Measurements from ENCODE around the gene IPCEF1.

Gene IPCEF1

DNA sequence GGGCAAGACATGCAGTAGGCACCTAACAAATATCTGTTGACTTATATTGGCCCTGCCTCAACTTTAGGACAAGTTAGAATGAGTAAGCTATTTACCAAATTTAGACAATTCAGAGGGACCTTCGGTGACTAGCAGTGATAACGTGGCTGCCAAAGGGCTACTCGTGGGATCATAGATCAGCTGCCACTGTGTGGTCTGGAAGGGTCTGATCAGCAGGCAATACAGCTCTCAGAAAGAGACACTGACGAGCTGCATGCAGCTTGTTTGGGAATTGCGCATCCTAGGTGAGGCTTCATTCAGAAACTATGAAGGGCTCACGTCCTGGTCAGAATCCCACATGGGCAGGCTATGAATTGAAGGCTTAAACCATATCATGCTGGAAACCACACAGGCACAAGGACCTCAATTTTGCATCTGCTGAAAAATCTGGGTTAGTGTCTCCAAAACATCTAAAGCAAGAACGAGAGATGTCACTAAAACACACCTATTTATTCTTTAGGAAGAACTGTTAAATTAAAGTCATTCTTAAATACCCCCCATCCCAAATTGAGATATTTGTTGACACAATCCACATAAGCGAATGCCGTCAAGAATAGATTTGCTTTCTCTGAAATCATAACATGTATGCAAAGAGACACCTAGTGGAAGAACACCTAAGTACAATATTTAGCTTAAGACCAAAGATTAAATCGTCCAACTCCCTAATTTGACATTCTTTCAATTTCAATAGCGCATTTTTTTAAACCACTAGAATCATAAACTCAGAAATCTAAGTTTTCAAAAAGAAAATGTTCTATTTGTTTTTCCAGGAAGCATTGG is 79.6 kb downstream of the IPCEF1 start:
- Histone ChIP-seq H3K4me3 (ENCODE audit: low read length) (no peak overlapping the region), H3K27ac (ENCODE audit: low read depth, low read length) (no peak overlapping the region), H3K36me3 (ENCODE audit: control insufficient read depth, insufficient read depth, low read length) (no peaks in the 10 kb centered on the region), H3K4me1 (ENCODE audit: control insufficient read depth, insufficient read depth, low read length) (no peaks in the 10 kb centered on the region), H3K9ac (ENCODE audit: low read length) (no peak overlapping the region), H3K27me3 (ENCODE audit: control insufficient read depth, insufficient read depth, low read length) (no peaks in the 10 kb centered on the region)

DNA sequence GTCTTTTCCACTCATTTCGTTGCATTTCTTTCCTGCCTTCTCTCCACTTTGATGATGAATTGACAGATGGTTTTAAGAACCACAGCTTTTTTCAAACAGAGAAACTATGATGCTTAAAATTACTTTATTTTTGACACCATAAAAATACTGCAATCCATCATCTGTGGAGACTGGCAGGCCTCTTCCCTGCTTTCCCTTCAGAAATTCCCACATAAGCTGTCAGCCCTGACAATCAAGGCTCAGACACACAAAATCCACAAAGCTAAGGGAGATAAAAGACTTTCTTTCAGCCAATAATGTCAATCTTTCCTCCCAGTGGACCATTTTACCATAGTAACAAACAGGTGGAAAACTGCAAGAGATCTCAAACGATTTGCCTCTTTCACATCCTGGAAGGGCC is 82.4 kb downstream of the IPCEF1 start:
- Histone ChIP-seq H3K27me3 (ENCODE audit: control insufficient read depth, insufficient read depth, low read length) (no peaks in the 10 kb centered on the region), H3K9ac (ENCODE audit: low read length) (no peak overlapping the region), H3K4me1 (ENCODE audit: control insufficient read depth, insufficient read depth, low read length) (no peaks in the 10 kb centered on the region), H3K27ac (ENCODE audit: low read depth, low read length) (no peak overlapping the region), H3K4me3 (ENCODE audit: low read length) (no peak overlapping the region), H3K36me3 (ENCODE audit: control insufficient read depth, insufficient read depth, low read length) (no peaks in the 10 kb centered on the region)

DNA sequence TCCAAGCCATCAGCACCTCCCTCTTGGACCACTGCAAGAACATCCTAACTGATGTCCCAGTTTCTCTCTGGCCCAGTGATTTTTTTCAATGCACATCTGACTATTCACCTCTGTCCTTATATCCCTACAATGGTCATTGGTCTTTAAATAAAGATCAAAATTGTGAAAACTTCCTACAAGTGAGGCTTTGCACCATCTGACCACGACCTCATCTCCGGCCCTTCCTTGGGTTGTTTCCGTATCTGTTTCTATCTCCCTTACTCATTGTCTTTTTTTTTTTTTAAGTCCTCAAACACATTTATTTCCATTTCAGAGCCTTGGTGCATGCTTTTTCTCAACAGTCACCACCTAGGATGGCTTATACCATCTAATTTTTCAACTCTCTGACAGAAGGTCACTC is 88.1 kb downstream of the IPCEF1 start:
- H3K27ac ChIP-seq (ENCODE audit: low read depth, low read length): no peak overlapping the region
- no peaks in the 10 kb centered on the region for H3K27me3 ChIP-seq (ENCODE audit: control insufficient read depth, insufficient read depth, low read length)
- H3K4me3 ChIP-seq (ENCODE audit: low read length): no peak overlapping the region
- no peak overlapping the region for H3K9ac ChIP-seq (ENCODE audit: low read length)
- no peaks in the 10 kb centered on the region for H3K4me1 ChIP-seq (ENCODE audit: control insufficient read depth, insufficient read depth, low read length)
- no peaks in the 10 kb centered on the region for H3K36me3 ChIP-seq (ENCODE audit: control insufficient read depth, insufficient read depth, low read length)

DNA sequence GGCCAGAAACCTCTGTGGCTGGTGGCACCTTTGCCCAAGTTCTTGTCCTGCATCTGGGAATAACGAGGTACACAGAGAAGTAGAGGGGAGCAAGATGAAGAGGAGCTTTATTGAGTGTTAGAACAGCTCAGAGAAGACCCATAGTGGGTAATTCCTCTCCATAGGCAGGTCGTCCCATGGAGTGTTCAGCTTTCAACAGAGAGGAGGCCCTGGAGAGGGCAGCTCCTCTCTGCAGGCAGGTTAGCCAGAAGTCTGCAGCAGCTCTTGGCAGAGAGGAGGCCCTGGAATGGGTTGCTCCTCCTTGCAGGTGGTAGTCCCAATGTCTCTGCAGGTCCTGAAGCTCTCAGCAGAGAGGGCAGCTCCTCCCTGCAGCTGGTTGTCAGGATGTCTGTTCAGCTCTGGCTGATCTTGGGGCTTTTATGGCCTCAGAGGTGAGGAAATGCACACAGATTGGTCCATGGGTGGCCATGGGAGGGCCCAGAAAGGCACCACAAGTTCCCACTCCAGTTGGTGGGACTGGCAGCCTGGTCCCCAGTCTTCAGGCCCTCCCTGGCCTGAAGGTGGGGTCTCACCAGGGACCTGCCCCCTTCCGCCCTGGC is 89.0 kb downstream of the IPCEF1 start:
- H3K4me1 ChIP-seq (ENCODE audit: control insufficient read depth, insufficient read depth, low read length): no peaks in the 10 kb centered on the region
- no peak overlapping the region for H3K9ac ChIP-seq (ENCODE audit: low read length)
- H3K36me3 ChIP-seq (ENCODE audit: control insufficient read depth, insufficient read depth, low read length): no peaks in the 10 kb centered on the region
- no peaks in the 10 kb centered on the region for H3K27me3 ChIP-seq (ENCODE audit: control insufficient read depth, insufficient read depth, low read length)
- no peak overlapping the region for H3K4me3 ChIP-seq (ENCODE audit: low read length)
- no peak overlapping the region for H3K27ac ChIP-seq (ENCODE audit: low read depth, low read length)

DNA sequence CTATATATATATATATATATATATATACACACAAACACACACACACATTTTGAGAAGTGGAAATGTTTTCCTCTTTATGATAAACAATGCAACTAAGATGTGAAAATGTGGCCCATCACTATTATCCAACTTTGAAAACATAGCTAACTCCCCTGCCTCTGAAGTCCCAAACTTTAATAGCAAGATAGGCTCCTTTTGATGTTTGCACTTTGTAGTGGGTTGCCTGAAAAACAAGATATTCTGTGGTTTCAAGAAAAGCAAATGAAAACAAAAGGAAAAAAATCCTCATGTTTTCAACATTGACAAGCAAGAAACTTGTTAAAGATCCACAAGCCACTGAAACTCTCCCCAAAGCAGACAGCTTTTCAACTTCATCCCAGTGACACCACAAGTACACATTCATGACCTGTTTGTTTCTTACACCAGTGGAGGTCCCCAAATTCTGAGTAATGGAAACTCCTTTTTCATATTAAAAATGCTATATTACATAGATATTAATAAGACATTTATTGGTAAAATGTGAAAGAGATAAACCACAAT is 90.0 kb downstream of the IPCEF1 start:
- H3K4me3 ChIP-seq (ENCODE audit: low read length): no peak overlapping the region
- H3K36me3 ChIP-seq (ENCODE audit: control insufficient read depth, insufficient read depth, low read length): no peaks in the 10 kb centered on the region
- no peak overlapping the region for H3K27ac ChIP-seq (ENCODE audit: low read depth, low read length)
- no peaks in the 10 kb centered on the region for H3K4me1 ChIP-seq (ENCODE audit: control insufficient read depth, insufficient read depth, low read length)
- H3K27me3 ChIP-seq (ENCODE audit: control insufficient read depth, insufficient read depth, low read length): no peaks in the 10 kb centered on the region
- no peak overlapping the region for H3K9ac ChIP-seq (ENCODE audit: low read length)

DNA sequence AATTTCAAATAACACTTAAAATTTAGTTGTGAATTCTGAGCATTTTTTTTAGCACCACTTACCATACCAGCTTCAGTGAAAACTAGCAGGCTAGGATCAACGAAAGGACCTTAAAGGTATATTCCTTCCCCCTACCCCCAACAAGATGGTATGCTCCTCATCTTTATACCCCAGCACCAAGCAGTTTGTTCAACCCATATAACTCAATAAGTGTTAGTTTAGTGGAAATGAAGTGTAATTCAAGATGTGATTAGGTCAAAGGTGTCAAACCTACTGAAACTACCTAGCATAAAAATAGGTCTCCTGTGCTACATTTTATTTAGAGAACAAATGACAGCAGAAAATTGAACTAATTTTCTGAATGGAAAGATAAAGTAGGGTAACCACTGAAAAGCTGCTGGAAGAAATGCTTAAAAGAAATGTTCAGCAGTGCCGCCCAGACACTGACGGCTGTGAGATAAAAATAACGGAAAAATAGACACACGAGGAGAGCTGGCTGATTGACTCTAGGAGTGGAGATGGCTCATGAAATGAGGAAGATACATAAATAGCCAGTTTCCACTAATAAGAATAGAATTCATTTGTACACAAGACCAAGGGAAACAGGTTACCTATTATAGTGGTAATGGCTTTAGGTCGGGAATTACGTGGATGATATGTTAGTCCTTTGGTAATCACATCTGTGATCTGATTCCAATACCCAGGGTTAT is 94.8 kb downstream of the IPCEF1 start:
- Histone ChIP-seq H3K4me3 (ENCODE audit: low read length) (no peak overlapping the region), H3K27ac (ENCODE audit: low read depth, low read length) (no peak overlapping the region), H3K27me3 (ENCODE audit: control insufficient read depth, insufficient read depth, low read length) (no peaks in the 10 kb centered on the region), H3K36me3 (ENCODE audit: control insufficient read depth, insufficient read depth, low read length) (no peaks in the 10 kb centered on the region), H3K4me1 (ENCODE audit: control insufficient read depth, insufficient read depth, low read length) (no peaks in the 10 kb centered on the region), H3K9ac (ENCODE audit: low read length) (no peak overlapping the region)

DNA sequence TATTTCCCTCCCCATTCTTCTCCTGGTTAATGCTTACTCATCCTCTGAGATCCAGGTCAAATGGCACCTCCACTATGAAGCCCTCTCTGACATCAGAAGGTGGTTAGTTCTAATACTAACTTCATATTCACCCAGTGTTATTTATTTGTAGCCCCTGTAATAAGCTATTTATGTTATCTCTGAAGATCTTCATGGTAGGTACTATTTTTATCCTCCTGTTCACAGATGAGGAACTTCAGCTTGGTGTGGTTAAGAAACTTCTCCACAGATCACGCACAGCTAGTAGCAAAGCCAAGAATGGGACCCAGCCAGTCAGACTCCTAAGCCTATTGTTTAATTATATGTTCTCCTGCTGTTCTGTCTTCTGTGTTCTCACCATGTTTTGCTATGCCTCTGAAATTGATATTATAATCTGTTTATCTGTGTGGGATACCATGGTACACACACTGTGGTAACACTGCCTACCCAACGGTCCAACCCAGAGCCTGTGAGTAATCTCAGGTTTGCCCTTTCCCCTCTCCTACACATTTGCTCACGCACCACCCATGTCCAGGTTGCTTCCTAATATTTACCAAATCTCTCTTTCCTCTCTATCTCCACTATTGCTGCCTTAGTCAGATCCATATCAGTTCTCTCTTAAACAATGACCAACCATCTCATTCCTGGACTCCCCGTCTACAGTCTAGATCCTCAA is 98.4 kb downstream of the IPCEF1 start:
- Histone ChIP-seq H3K36me3 (ENCODE audit: control insufficient read depth, insufficient read depth, low read length) (no peaks in the 10 kb centered on the region), H3K4me1 (ENCODE audit: control insufficient read depth, insufficient read depth, low read length) (no peaks in the 10 kb centered on the region), H3K27me3 (ENCODE audit: control insufficient read depth, insufficient read depth, low read length) (no peaks in the 10 kb centered on the region), H3K4me3 (ENCODE audit: low read length) (no peak overlapping the region), H3K9ac (ENCODE audit: low read length) (no peak overlapping the region), H3K27ac (ENCODE audit: low read depth, low read length) (no peak overlapping the region)

DNA sequence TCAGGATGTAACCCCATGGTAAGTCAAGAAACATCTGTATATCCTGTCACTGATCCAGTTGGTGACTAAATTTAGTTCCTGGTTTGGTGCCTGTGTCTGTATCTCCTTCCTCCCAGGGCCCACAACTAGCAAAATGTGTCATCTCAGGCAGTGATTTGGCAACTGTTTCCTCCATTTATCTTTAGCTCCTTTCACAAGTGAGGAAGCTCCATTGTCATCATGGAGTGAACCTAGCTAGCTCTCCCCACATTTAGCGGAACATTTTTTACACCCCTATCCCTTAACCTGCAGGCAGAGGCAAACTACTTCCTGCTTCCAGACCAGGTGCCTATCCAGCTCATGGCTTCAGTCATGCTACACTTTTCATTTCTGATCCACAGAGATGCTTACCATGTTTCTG is 99.5 kb downstream of the IPCEF1 start:
- H3K9ac ChIP-seq (ENCODE audit: low read length): no peak overlapping the region
- H3K4me3 ChIP-seq (ENCODE audit: low read length): no peak overlapping the region
- no peaks in the 10 kb centered on the region for H3K4me1 ChIP-seq (ENCODE audit: control insufficient read depth, insufficient read depth, low read length)
- H3K27me3 ChIP-seq (ENCODE audit: control insufficient read depth, insufficient read depth, low read length): no peaks in the 10 kb centered on the region
- H3K27ac ChIP-seq (ENCODE audit: low read depth, low read length): no peak overlapping the region
- no peaks in the 10 kb centered on the region for H3K36me3 ChIP-seq (ENCODE audit: control insufficient read depth, insufficient read depth, low read length)

DNA sequence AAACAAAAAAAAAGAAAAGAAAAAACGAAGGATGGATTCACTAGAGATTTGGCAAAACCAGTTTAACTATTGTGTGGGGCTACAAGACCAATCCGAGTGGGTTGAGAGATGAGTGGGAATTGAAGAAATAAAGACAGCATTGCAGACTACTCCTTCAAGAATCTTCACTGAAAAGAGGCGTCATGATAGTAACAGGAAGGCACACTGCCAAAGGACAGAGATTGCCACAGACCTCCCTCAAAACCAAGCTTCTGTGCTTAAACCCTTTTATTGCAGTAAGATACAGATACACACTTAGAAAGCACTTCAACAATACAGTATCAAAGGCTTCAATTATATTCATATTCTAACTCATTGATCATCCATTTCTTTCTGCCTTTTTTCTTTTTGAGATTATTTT is 103.9 kb downstream of the IPCEF1 start:
- Histone ChIP-seq H3K36me3 (ENCODE audit: control insufficient read depth, insufficient read depth, low read length) (no peaks in the 10 kb centered on the region), H3K27me3 (ENCODE audit: control insufficient read depth, insufficient read depth, low read length) (no peaks in the 10 kb centered on the region), H3K9ac (ENCODE audit: low read length) (no peak overlapping the region), H3K4me1 (ENCODE audit: control insufficient read depth, insufficient read depth, low read length) (no peaks in the 10 kb centered on the region), H3K27ac (ENCODE audit: low read depth, low read length) (no peak overlapping the region), H3K4me3 (ENCODE audit: low read length) (no peak overlapping the region)

DNA sequence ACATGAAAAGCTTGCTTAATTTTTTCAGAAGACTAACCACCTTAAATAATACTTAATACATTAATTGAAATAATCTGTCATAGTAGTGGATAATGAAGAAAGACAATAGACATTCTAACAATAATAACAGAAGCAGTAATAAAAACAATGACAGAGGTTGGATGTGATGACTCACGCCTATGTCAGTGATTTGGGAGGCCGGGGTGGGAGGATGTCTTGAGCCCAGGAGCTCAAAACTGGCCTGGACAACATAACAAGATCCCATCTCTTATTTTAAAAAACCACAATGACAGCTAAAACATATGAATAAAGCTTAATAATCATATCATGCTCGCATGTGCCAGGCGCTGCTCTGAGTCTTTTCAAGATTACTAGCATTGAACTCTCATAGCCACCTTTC is 105.5 kb downstream of the IPCEF1 start:
- no peaks in the 10 kb centered on the region for H3K36me3 ChIP-seq (ENCODE audit: control insufficient read depth, insufficient read depth, low read length)
- H3K4me1 ChIP-seq (ENCODE audit: control insufficient read depth, insufficient read depth, low read length): no peaks in the 10 kb centered on the region
- H3K4me3 ChIP-seq (ENCODE audit: low read length): no peak overlapping the region
- H3K27me3 ChIP-seq (ENCODE audit: control insufficient read depth, insufficient read depth, low read length): no peaks in the 10 kb centered on the region
- H3K9ac ChIP-seq (ENCODE audit: low read length): no peak overlapping the region
- no peak overlapping the region for H3K27ac ChIP-seq (ENCODE audit: low read depth, low read length)

DNA sequence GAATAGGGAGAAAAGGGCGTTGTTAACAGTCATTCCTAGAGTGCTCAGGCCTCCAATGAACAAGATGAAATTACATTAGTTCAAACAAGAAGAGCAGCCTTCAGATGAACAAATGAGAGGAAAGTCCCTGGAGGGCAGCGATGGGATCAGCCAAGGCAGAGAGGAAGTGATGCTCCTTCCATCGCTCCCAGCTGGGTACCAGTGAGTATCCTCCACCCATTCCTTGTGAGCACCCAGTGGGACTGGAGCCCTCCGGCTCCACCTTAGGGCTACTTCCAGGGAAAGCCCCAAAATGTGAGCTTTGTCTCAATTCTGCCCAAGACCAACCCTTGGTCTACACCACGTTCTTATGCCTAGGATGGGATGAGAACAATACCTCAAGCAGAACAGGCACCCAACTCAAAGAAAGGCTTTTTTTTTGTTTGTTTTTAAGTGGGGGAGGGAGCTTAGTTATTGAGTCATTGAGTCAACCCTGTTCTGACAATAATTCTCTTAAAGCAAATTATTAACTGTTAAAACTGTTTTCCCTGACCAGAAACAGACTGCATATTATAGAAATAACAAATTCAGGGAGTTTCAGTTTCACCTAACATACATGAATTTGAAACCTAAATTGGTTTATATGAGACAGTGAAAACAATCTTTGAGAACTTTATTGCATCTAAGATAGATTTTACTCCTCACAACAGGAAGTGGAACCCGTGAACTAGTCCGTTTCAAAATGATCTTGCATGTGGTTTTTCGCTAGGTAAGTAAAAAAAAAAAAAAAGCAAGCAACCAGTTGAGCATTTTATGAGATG is 106.9 kb downstream of the IPCEF1 start:
- H3K4me1 ChIP-seq (ENCODE audit: control insufficient read depth, insufficient read depth, low read length): no peaks in the 10 kb centered on the region
- H3K36me3 ChIP-seq (ENCODE audit: control insufficient read depth, insufficient read depth, low read length): no peaks in the 10 kb centered on the region
- no peak overlapping the region for H3K9ac ChIP-seq (ENCODE audit: low read length)
- no peaks in the 10 kb centered on the region for H3K27me3 ChIP-seq (ENCODE audit: control insufficient read depth, insufficient read depth, low read length)
- H3K4me3 ChIP-seq (ENCODE audit: low read length): no peak overlapping the region
- H3K27ac ChIP-seq (ENCODE audit: low read depth, low read length): no peak overlapping the region
